ENCODE results near the gene ADCY4. TPM values are rescaled to one million over a fixed set of nuclear protein-coding genes. Genes with fewer than 3 reads are reported as not detected.

Gene ADCY4
- total RNA-seq, 4 donors from 2014 or later, result 16.5 to 103 (median 28.8) TPM

DNA sequence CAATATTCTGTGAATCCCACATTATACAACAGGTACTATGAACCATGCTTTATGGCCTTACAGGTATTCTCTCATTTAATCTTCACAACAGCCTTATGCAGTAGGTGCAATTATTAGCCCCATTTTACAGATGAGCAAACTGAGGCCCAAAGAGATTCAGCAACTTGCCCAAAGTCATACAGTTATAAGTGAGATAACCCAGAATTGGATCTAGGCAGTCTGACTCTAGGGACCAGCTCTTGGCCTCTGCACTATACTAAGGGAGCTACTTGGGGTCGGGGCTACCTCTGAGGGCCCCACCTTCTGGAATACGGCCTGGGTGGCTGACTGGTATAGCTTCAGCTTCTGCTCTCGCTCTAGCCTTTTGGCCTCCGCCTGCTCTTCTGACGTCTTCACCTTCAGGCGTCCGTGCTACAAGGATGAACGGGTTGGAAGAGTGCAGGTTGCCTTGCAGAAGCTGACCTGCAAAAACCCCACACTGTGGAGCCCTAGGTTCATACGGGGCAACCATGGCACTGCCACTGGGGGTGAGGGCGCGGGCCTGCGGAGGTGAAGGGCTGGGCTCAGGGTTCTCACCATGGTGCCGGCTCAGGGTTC, 64.2 kb downstream of the ADCY4 start:
- TF ChIP-seq, protein P1, sequence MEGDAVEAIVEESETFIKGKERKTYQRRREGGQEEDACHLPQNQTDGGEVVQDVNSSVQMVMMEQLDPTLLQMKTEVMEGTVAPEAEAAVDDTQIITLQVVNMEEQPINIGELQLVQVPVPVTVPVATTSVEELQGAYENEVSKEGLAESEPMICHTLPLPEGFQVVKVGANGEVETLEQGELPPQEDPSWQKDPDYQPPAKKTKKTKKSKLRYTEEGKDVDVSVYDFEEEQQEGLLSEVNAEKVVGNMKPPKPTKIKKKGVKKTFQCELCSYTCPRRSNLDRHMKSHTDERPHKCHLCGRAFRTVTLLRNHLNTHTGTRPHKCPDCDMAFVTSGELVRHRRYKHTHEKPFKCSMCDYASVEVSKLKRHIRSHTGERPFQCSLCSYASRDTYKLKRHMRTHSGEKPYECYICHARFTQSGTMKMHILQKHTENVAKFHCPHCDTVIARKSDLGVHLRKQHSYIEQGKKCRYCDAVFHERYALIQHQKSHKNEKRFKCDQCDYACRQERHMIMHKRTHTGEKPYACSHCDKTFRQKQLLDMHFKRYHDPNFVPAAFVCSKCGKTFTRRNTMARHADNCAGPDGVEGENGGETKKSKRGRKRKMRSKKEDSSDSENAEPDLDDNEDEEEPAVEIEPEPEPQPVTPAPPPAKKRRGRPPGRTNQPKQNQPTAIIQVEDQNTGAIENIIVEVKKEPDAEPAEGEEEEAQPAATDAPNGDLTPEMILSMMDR (IDR thresholded peaks at IDR 0.05; ENCODE audit: low read depth), result no peak

DNA sequence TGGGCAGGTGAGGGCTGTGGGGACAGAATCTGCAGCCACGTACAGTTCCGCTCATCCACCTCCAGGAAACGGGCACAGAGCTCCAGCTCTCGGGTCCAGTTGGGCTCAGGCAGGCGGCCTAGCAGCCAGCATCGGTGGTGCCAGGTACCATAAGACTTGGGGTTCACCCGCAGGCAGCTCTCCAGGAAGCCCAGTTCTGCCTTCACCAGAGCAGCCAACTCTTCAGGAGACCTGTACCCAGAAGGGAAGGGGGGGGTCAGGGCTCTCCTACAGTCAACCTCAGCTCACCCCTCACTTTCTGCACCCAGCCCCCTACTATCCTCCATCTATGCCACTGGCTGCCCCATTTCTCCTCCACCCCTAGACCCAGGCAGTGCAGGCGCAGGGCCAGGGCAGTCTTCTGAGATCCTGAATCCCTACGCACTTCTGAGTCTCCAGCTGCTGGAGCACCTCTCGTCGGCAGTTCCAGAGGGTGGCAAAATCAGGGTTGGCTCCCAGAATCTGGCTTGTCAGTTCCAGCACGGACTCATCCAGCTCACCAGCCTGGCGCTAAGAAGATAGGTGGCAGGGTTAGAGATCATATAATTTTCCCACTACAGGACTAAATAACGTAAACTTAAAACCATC, 64.8 kb downstream of the ADCY4 start:
- TF ChIP-seq, protein P1 (IDR thresholded peaks at IDR 0.05; ENCODE audit: low read depth), result no peak

GRCh38 chr14:24269368-24269767, 65.5 kb downstream of the ADCY4 start:
- TF ChIP-seq, protein P1 (IDR thresholded peaks at IDR 0.05; ENCODE audit: low read depth), result no peak

Small RNA genes lying within 50 kb of the gene (small RNA-seq; reads per million reads assigned to genes)
- not detected for gene RF00026

Other genes starting within 250 kb of the ADCY4 start
- 100 to 1,000 TPM in 1 of 4 donors, 10 to 100 TPM in 3; 24.0 to 125 (median 53.1) TPM for gene PCK2, start 240.8 kb downstream of the ADCY4 start, total RNA-seq
- 10 to 100 TPM; 39.6 to 83.5 (median 53.2) TPM for gene DCAF11, start 220.3 kb downstream of the ADCY4 start, total RNA-seq
- 1 to 10 TPM in 3 of 4 donors, not detected in 1; 1.0 to 3.0 (median 1.1) TPM for gene NRL, start 220.1 kb downstream of the ADCY4 start, total RNA-seq
- gene FITM1, start 204.4 kb downstream of the ADCY4 start, total RNA-seq, result under 1 TPM in 1 of 4 donors, not detected in 3; 0.68 TPM
- gene PSME1, start 198.9 kb downstream of the ADCY4 start, total RNA-seq, result 100 to 1,000 TPM in 2 of 4 donors, 10 to 100 TPM in 2; 89.6 to 110 (median 99.7) TPM
- 10 to 100 TPM in 2 of 4 donors, 1 to 10 TPM in 2; 6.7 to 16.3 (median 11.6) TPM for gene EMC9, start 193.5 kb downstream of the ADCY4 start, total RNA-seq
- gene PSME2, start 188.5 kb downstream of the ADCY4 start, total RNA-seq, result 10 to 100 TPM; 34.5 to 42.8 (median 39.5) TPM
- 10 to 100 TPM; 21.7 to 54.8 (median 27.4) TPM for gene RNF31, start 187.6 kb downstream of the ADCY4 start, total RNA-seq
- gene IRF9, start 173.8 kb downstream of the ADCY4 start, total RNA-seq, result 10 to 100 TPM; 31.6 to 83.1 (median 55.9) TPM
- 10 to 100 TPM in 1 of 4 donors, 1 to 10 TPM in 3; 3.1 to 27.7 (median 5.5) TPM for gene REC8, start 163.0 kb downstream of the ADCY4 start, total RNA-seq
- 10 to 100 TPM; 12.1 to 60.0 (median 17.3) TPM for gene IPO4, start 146.3 kb downstream of the ADCY4 start, total RNA-seq
- gene TM9SF1, start 139.6 kb downstream of the ADCY4 start, total RNA-seq, result 10 to 100 TPM; 36.7 to 46.6 (median 41.5) TPM
- gene TSSK4, start 129.4 kb downstream of the ADCY4 start, total RNA-seq, result not detected
- 100 to 1,000 TPM in 2 of 4 donors, 10 to 100 TPM in 2; 54.1 to 114 (median 82.3) TPM for gene CHMP4A, start 121.6 kb downstream of the ADCY4 start, total RNA-seq
- 10 to 100 TPM; 14.3 to 30.3 (median 24.1) TPM for gene MDP1, start 119.0 kb downstream of the ADCY4 start, total RNA-seq
- 100 to 1,000 TPM; 106 to 156 (median 122) TPM for gene NEDD8, start 102.7 kb downstream of the ADCY4 start, total RNA-seq
- gene GMPR2, start 102.1 kb downstream of the ADCY4 start, total RNA-seq, result 10 to 100 TPM; 31.3 to 75.5 (median 54.3) TPM
- 10 to 100 TPM; 46.1 to 68.0 (median 58.3) TPM for gene TINF2, start 92.4 kb downstream of the ADCY4 start, total RNA-seq
- 1 to 10 TPM in 1 of 4 donors, under 1 TPM in 2, not detected in 1; 0.49 to 1.3 (median 0.85) TPM for gene TGM1, start 71.9 kb downstream of the ADCY4 start, total RNA-seq
- 10 to 100 TPM; 11.9 to 34.9 (median 22.6) TPM for gene RABGGTA, start 63.5 kb downstream of the ADCY4 start, total RNA-seq
- 10 to 100 TPM; 22.7 to 33.0 (median 28.6) TPM for gene DHRS1, start 35.3 kb downstream of the ADCY4 start, total RNA-seq
- 10 to 100 TPM; 14.3 to 19.4 (median 15.1) TPM for gene NOP9, start 35.2 kb downstream of the ADCY4 start, total RNA-seq
- gene CIDEB, start 27.1 kb downstream of the ADCY4 start, total RNA-seq, result 10 to 100 TPM in 2 of 4 donors, 1 to 10 TPM in 2; 5.2 to 14.3 (median 10.3) TPM
- gene LTB4R2, start 24.9 kb downstream of the ADCY4 start, total RNA-seq, result 10 to 100 TPM in 1 of 4 donors, 1 to 10 TPM in 3; 2.0 to 11.9 (median 6.4) TPM
- gene LTB4R, start 23.6 kb downstream of the ADCY4 start, total RNA-seq, result 10 to 100 TPM in 1 of 4 donors, 1 to 10 TPM in 3; 4.2 to 10.9 (median 7.5) TPM
- gene RIPK3, start 4.9 kb upstream of the ADCY4 start, total RNA-seq, result 10 to 100 TPM; 10.3 to 14.3 (median 12.3) TPM
- 10 to 100 TPM; 20.9 to 33.5 (median 26.1) TPM for gene NFATC4, start 33.1 kb upstream of the ADCY4 start, total RNA-seq
- 10 to 100 TPM in 1 of 4 donors, 1 to 10 TPM in 3; 4.7 to 14.5 (median 7.8) TPM for gene NYNRIN, start 63.9 kb upstream of the ADCY4 start, total RNA-seq
- gene CBLN3, start 94.6 kb upstream of the ADCY4 start, total RNA-seq, result 1 to 10 TPM; 2.7 to 6.4 (median 4.0) TPM
- 10 to 100 TPM; 29.5 to 81.8 (median 57.2) TPM for gene KHNYN, start 94.9 kb upstream of the ADCY4 start, total RNA-seq
- 10 to 100 TPM; 24.5 to 39.7 (median 27.6) TPM for gene SDR39U1, start 107.7 kb upstream of the ADCY4 start, total RNA-seq
- gene CMA1, start 173.2 kb upstream of the ADCY4 start, total RNA-seq, result 1 to 10 TPM in 2 of 4 donors, under 1 TPM in 1, not detected in 1; 0.98 to 2.2 (median 1.9) TPM
- 10 to 100 TPM in 1 of 4 donors, 1 to 10 TPM in 2, not detected in 1; 2.9 to 13.9 (median 4.8) TPM for gene CTSG, start 241.2 kb upstream of the ADCY4 start, total RNA-seq